ENCODE measurements around the gene LTBP3.
"Not testable (repeated sequence)": the region's sequence is repeated elsewhere in the genome, so short reads cannot be mapped to it uniquely, and the experiment has no call there.

LTBP3 gene

DNA sequence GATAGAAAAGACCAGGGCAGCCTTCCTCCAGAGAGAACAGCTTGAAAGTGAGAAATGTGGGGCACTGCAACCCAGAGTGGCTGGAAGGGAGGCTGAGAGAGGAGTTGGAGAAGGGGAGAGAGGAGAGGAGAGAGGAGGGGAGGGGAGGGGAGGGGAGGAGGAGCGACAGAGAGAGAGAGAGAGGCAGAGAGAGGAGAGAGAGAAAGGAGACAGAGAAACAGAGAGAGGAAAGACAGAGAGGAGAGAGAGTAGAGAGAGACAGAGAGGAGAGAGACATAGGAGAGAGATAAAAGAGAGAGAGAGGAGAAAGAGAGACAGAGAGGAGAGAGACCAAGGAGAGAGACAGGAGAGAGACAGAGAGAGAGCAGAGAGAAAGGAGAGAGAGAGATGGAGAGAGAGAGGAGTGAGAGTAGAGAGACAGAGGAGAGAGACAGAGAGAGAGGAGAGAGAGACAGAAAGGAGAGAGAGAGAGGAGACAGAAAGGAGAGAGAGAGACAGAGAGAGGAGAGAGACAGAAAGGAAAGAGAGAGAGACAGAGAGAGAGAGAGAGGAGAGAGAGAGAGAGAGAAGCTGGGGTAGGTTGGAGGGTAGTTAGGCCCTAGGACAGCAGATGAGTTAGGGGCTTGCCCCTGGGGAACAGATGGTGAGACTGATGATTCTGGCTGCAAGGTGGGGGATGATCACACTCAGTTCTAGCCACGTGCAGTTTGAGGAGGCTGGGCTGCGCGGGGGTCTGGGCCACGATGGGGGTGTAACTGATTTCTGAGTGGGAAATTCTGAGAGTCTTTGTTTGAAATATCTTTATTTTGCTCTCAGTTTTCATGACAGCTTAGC is 41.8 kb downstream of the LTBP3 start:
- H3K4me1 ChIP-seq (ENCODE audit: control insufficient read depth, insufficient read depth, low read length) = no peaks in the 10 kb centered on the region
- H3K36me3 ChIP-seq (ENCODE audit: control insufficient read depth, insufficient read depth, low read length) = no peaks in the 10 kb centered on the region
- H3K27ac ChIP-seq (ENCODE audit: low read depth, low read length) = no peak overlapping the region
- no peak overlapping the region for H3K4me3 ChIP-seq (ENCODE audit: low read depth, low read length)
- H3K9me3 ChIP-seq (ENCODE audit: control insufficient read depth, insufficient read depth, low read length) = no peaks in the 10 kb centered on the region
- H3K27me3 ChIP-seq (ENCODE audit: control insufficient read depth, insufficient read depth, low read length) = no peaks in the 10 kb centered on the region
- H3K9ac ChIP-seq (ENCODE audit: low read depth, low read length) = no peak overlapping the region

DNA sequence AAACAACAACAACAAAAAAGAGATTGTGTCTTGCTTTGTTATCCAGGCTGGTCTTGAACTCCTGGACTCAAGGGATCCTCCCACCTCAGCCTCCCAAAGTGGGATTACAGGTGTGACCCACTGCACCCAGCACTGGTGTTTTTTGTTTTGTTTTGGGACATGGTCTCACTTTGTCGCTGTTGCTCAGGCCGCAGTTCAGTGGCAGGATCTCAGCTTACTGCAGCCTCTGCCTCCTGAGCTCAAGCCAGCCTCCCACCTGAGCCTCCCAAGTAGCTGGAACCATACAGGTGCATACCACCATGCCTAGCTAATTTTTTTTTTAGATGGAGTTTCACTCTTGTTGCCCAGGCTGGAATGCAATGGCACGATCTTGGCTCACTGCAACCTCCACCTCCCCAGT is 45.8 kb downstream of the LTBP3 start:
- not testable (repeated sequence) for H3K9ac ChIP-seq (ENCODE audit: low read depth, low read length); H3K27ac ChIP-seq (ENCODE audit: low read depth, low read length); H3K9me3 ChIP-seq (ENCODE audit: control insufficient read depth, insufficient read depth, low read length); H3K4me3 ChIP-seq (ENCODE audit: low read depth, low read length); H3K4me1 ChIP-seq (ENCODE audit: control insufficient read depth, insufficient read depth, low read length); H3K27me3 ChIP-seq (ENCODE audit: control insufficient read depth, insufficient read depth, low read length); H3K36me3 ChIP-seq (ENCODE audit: control insufficient read depth, insufficient read depth, low read length)

DNA sequence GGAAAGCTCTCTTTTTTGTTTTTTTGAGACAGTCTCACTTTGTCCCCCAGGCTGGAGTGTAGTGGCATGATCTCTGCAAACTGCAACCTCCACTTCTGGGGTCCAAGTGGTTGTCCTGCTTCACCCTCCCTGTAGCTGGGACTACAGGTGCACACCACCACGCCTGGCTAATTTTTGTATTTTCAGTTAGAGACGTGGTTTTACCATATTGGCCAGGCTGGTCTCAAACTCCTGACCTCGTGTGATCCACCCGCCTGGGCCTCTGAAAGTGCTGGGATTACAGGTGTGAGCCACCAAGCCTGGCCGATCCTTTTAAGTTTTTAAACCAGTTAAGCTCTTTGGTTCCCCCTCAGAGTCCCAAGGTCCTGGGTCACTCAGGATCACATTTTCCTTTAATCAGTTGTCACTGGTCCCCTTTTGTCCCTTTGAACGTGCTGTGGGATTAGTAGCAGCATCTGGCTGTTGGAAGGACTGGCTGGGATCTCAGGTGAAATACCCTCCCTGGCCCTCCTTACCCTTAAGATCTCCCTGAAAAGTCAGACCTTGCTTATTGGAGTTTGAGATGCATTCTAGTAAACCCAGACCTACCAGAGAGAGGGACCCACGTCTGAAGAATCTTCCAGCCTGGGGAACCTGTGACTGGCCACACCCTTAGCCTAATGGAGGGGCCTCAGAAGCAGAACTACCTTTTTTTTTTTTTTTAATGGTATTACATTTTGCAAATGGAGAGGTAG is 51.2 kb downstream of the LTBP3 start:
- no peak overlapping the region for H3K9ac ChIP-seq (ENCODE audit: low read depth, low read length)
- H3K27me3 ChIP-seq (ENCODE audit: control insufficient read depth, insufficient read depth, low read length) = no peaks in the 10 kb centered on the region
- H3K9me3 ChIP-seq (ENCODE audit: control insufficient read depth, insufficient read depth, low read length) = no peaks in the 10 kb centered on the region
- H3K4me1 ChIP-seq (ENCODE audit: control insufficient read depth, insufficient read depth, low read length) = peaks cover 13% of the 10 kb centered on the region
- peak overlapping the region; percentile 47 for H3K27ac ChIP-seq (ENCODE audit: low read depth, low read length)
- peaks cover 45% of the 10 kb centered on the region for H3K36me3 ChIP-seq (ENCODE audit: control insufficient read depth, insufficient read depth, low read length)
- H3K4me3 ChIP-seq (ENCODE audit: low read depth, low read length) = no peak overlapping the region

DNA sequence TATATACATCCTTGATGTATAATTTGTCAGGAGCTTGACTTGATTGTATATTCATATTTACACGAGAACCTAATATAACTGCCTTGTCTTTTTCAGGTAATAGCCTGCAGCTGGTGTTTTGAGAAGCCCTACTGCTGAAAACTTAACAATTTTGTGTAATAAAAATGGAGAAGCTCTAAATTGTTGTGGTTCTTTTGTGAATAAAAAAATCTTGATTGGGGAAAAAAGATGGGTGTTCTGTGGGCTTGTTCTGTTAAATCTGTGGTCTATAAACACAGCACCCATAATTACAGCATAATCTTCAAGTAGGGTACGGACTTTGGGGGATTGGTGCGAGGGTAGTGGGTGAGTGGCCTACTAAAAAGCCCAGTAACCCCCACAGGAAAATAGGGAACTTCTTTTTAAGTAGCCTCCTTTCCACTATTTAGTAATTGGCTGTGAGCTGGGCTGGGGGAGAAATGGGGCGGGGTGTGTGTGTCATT is 51.8 kb downstream of the LTBP3 start:
- Histone ChIP-seq H3K27ac (ENCODE audit: low read depth, low read length) (peak overlapping the region; percentile 69), H3K4me1 (ENCODE audit: control insufficient read depth, insufficient read depth, low read length) (peaks cover 13% of the 10 kb centered on the region), H3K9me3 (ENCODE audit: control insufficient read depth, insufficient read depth, low read length) (no peaks in the 10 kb centered on the region), H3K9ac (ENCODE audit: low read depth, low read length) (peak overlapping the region; percentile 99; the same call in 1 of the 2 replicates), H3K36me3 (ENCODE audit: control insufficient read depth, insufficient read depth, low read length) (peaks cover 52% of the 10 kb centered on the region), H3K27me3 (ENCODE audit: control insufficient read depth, insufficient read depth, low read length) (no peaks in the 10 kb centered on the region), H3K4me3 (ENCODE audit: low read depth, low read length) (0 out of 2 replicates have a peak overlapping the region, but pooled peaks have one; percentile 92)

DNA sequence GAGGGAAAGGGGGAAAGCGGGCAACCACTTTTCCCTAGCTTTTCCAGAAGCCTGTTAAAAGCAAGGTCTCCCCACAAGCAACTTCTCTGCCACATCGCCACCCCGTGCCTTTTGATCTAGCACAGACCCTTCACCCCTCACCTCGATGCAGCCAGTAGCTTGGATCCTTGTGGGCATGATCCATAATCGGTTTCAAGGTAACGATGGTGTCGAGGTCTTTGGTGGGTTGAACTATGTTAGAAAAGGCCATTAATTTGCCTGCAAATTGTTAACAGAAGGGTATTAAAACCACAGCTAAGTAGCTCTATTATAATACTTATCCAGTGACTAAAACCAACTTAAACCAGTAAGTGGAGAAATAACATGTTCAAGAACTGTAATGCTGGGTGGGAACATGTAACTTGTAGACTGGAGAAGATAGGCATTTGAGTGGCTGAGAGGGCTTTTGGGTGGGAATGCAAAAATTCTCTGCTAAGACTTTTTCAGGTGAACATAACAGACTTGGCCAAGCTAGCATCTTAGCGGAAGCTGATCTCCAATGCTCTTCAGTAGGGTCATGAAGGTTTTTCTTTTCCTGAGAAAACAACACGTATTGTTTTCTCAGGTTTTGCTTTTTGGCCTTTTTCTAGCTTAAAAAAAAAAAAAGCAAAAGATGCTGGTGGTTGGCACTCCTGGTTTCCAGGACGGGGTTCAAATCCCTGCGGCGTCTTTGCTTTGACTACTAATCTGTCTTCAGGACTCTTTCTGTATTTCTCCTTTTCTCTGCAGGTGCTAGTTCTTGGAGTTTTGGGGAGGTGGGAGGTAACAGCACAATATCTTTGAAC is 52.5 kb downstream of the LTBP3 start:
- H3K9me3 ChIP-seq (ENCODE audit: control insufficient read depth, insufficient read depth, low read length) = no peaks in the 10 kb centered on the region
- H3K4me3 ChIP-seq (ENCODE audit: low read depth, low read length) = peak overlapping the region; percentile 92
- H3K27ac ChIP-seq (ENCODE audit: low read depth, low read length) = peak overlapping the region; percentile 69
- no peaks in the 10 kb centered on the region for H3K27me3 ChIP-seq (ENCODE audit: control insufficient read depth, insufficient read depth, low read length)
- peaks cover 58% of the 10 kb centered on the region for H3K36me3 ChIP-seq (ENCODE audit: control insufficient read depth, insufficient read depth, low read length)
- peaks cover 13% of the 10 kb centered on the region for H3K4me1 ChIP-seq (ENCODE audit: control insufficient read depth, insufficient read depth, low read length)
- peak overlapping the region; percentile 99 for H3K9ac ChIP-seq (ENCODE audit: low read depth, low read length)

DNA sequence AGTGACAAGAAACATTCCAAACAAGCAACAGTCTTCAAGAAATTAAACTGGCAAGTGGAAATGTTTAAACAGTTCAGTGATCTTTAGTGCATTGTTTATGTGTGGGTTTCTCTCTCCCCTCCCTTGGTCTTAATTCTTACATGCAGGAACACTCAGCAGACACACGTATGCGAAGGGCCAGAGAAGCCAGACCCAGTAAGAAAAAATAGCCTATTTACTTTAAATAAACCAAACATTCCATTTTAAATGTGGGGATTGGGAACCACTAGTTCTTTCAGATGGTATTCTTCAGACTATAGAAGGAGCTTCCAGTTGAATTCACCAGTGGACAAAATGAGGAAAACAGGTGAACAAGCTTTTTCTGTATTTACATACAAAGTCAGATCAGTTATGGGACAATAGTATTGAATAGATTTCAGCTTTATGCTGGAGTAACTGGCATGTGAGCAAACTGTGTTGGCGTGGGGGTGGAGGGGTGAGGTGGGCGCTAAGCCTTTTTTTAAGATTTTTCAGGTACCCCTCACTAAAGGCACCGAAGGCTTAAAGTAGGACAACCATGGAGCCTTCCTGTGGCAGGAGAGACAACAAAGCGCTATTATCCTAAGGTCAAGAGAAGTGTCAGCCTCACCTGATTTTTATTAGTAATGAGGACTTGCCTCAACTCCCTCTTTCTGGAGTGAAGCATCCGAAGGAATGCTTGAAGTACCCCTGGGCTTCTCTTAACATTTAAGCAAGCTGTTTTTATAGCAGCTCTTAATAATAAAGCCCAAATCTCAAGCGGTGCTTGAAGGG is 53.3 kb downstream of the LTBP3 start:
- Histone ChIP-seq H3K27ac (ENCODE audit: low read depth, low read length) (peak overlapping the region; percentile 69), H3K9ac (ENCODE audit: low read depth, low read length) (peak overlapping the region; percentile 99)

DNA sequence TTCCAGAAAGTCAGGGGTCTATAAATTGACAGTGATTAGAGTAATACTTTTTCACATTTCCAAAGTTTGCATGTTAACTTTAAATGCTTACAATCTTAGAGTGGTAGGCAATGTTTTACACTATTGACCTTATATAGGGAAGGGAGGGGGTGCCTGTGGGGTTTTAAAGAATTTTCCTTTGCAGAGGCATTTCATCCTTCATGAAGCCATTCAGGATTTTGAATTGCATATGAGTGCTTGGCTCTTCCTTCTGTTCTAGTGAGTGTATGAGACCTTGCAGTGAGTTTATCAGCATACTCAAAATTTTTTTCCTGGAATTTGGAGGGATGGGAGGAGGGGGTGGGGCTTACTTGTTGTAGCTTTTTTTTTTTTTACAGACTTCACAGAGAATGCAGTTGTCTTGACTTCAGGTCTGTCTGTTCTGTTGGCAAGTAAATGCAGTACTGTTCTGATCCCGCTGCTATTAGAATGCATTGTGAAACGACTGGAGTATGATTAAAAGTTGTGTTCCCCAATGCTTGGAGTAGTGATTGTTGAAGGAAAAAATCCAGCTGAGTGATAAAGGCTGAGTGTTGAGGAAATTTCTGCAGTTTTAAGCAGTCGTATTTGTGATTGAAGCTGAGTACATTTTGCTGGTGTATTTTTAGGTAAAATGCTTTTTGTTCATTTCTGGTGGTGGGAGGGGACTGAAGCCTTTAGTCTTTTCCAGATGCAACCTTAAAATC is 54.0 kb downstream of the LTBP3 start:
- Histone ChIP-seq H3K9ac (ENCODE audit: low read depth, low read length) (peak overlapping the region; percentile 99), H3K9me3 (ENCODE audit: control insufficient read depth, insufficient read depth, low read length) (no peaks in the 10 kb centered on the region), H3K36me3 (ENCODE audit: control insufficient read depth, insufficient read depth, low read length) (peaks cover 67% of the 10 kb centered on the region), H3K27ac (ENCODE audit: low read depth, low read length) (peak overlapping the region; percentile 69), H3K4me3 (ENCODE audit: low read depth, low read length) (peak overlapping the region; percentile 92), H3K4me1 (ENCODE audit: control insufficient read depth, insufficient read depth, low read length) (peaks cover 13% of the 10 kb centered on the region), H3K27me3 (ENCODE audit: control insufficient read depth, insufficient read depth, low read length) (no peaks in the 10 kb centered on the region)

More for the DNA sequence above, 53.3 kb downstream of the LTBP3 start:
- Histone ChIP-seq H3K4me3 (ENCODE audit: low read depth, low read length) (peak overlapping the region; percentile 92), H3K9me3 (ENCODE audit: control insufficient read depth, insufficient read depth, low read length) (no peaks in the 10 kb centered on the region), H3K4me1 (ENCODE audit: control insufficient read depth, insufficient read depth, low read length) (peaks cover 13% of the 10 kb centered on the region), H3K36me3 (ENCODE audit: control insufficient read depth, insufficient read depth, low read length) (peaks cover 66% of the 10 kb centered on the region), H3K27me3 (ENCODE audit: control insufficient read depth, insufficient read depth, low read length) (no peaks in the 10 kb centered on the region)

DNA sequence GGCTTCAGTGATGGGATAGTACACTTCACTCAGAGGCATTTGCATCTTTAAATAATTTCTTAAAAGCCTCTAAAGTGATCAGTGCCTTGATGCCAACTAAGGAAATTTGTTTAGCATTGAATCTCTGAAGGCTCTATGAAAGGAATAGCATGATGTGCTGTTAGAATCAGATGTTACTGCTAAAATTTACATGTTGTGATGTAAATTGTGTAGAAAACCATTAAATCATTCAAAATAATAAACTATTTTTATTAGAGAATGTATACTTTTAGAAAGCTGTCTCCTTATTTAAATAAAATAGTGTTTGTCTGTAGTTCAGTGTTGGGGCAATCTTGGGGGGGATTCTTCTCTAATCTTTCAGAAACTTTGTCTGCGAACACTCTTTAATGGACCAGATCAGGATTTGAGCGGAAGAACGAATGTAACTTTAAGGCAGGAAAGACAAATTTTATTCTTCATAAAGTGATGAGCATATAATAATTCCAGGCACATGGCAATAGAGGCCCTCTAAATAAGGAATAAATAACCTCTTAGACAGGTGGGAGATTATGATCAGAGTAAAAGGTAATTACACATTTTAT is 54.7 kb downstream of the LTBP3 start:
- Histone ChIP-seq H3K27me3 (ENCODE audit: control insufficient read depth, insufficient read depth, low read length) (no peaks in the 10 kb centered on the region), H3K9me3 (ENCODE audit: control insufficient read depth, insufficient read depth, low read length) (no peaks in the 10 kb centered on the region), H3K4me1 (ENCODE audit: control insufficient read depth, insufficient read depth, low read length) (peaks cover 16% of the 10 kb centered on the region), H3K27ac (ENCODE audit: low read depth, low read length) (peak overlapping the region; percentile 69), H3K4me3 (ENCODE audit: low read depth, low read length) (peak overlapping the region; percentile 92), H3K9ac (ENCODE audit: low read depth, low read length) (peak overlapping the region; percentile 99), H3K36me3 (ENCODE audit: control insufficient read depth, insufficient read depth, low read length) (peaks cover 67% of the 10 kb centered on the region)

DNA sequence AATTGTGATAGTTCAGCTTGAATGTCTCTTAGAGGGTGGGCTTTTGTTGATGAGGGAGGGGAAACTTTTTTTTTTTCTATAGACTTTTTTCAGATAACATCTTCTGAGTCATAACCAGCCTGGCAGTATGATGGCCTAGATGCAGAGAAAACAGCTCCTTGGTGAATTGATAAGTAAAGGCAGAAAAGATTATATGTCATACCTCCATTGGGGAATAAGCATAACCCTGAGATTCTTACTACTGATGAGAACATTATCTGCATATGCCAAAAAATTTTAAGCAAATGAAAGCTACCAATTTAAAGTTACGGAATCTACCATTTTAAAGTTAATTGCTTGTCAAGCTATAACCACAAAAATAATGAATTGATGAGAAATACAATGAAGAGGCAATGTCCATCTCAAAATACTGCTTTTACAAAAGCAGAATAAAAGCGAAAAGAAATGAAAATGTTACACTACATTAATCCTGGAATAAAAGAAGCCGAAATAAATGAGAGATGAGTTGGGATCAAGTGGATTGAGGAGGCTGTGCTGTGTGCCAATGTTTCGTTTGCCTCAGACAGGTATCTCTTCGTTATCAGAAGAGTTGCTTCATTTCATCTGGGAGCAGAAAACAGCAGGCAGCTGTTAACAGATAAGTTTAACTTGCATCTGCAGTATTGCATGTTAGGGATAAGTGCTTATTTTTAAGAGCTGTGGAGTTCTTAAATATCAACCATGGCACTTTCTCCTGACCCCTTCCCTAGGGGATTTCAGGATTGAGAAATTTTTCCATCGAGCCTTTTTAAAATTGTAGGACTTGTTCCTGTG is 55.4 kb downstream of the LTBP3 start:
- Histone ChIP-seq H3K27ac (ENCODE audit: low read depth, low read length) (peak overlapping the region; percentile 27), H3K9ac (ENCODE audit: low read depth, low read length) (peak overlapping the region; percentile 99), H3K36me3 (ENCODE audit: control insufficient read depth, insufficient read depth, low read length) (peaks cover 67% of the 10 kb centered on the region), H3K27me3 (ENCODE audit: control insufficient read depth, insufficient read depth, low read length) (no peaks in the 10 kb centered on the region), H3K4me1 (ENCODE audit: control insufficient read depth, insufficient read depth, low read length) (peaks cover 20% of the 10 kb centered on the region), H3K4me3 (ENCODE audit: low read depth, low read length) (peak overlapping the region; percentile 92), H3K9me3 (ENCODE audit: control insufficient read depth, insufficient read depth, low read length) (no peaks in the 10 kb centered on the region)
